HCT116 (cell line): ENCODE results near the gene RASAL2.

Experiments
- ELF1 ChIP-seq: IDR thresholded peaks from 2 replicates; pipeline ENCODE4 v1.6.1; 2012; ENCODE audit warnings: low read depth, borderline replicate concordance
- EZH2 ChIP-seq: fragments of 200-600 bp; sonication (generic); IDR thresholded peaks from 2 replicates; pipeline ENCODE4 v1.6.1; 2017; ENCODE audit warnings: antibody characterized with exemption, mixed run types
- POLR2A ChIP-seq: IDR thresholded peaks from 2 replicates; pipeline ENCODE4 v1.7.0; 2011; ENCODE audit warnings: borderline replicate concordance; ENCODE audit not compliant: insufficient read depth, insufficient read length; ENCODE audit errors: extremely low read depth
- POLR2AphosphoS5 ChIP-seq: IDR thresholded peaks from 2 replicates; pipeline ENCODE4 v1.6.1; 2011; ENCODE audit warnings: mild to moderate bottlenecking, low read depth, low read length, moderate library complexity
- RAD21 ChIP-seq: IDR thresholded peaks from 2 replicates; pipeline ENCODE4 v1.6.1; 2012; ENCODE audit warnings: low read depth, mild to moderate bottlenecking
- REST ChIP-seq: IDR thresholded peaks from 2 replicates; pipeline ENCODE4 v1.6.1; 2012; ENCODE audit warnings: low read depth
- SIN3A ChIP-seq: IDR thresholded peaks from 2 replicates; pipeline ENCODE4 v1.6.1; 2012; ENCODE audit warnings: low read depth
- SP1 ChIP-seq: IDR thresholded peaks from 2 replicates; pipeline ENCODE4 v1.6.1; 2012; ENCODE audit warnings: low read depth
- SRF ChIP-seq: IDR thresholded peaks from 2 replicates; pipeline ENCODE4 v1.6.1; 2012; ENCODE audit warnings: low read depth
- TCF7L2 ChIP-seq: IDR thresholded peaks from 2 replicates; pipeline ENCODE4 v1.7.0; 2011; ENCODE audit warnings: borderline replicate concordance, inconsistent platforms; ENCODE audit not compliant: insufficient read depth, insufficient read length; ENCODE audit errors: extremely low read depth
- YY1 ChIP-seq: IDR thresholded peaks from 2 replicates; pipeline ENCODE4 v1.6.1; 2011; ENCODE audit warnings: low read length, low read depth, moderate library complexity, mild to moderate bottlenecking; ENCODE audit not compliant: insufficient replicate concordance; ENCODE audit errors: extremely low read depth
- ZNF274 ChIP-seq: fragments of 200-500 bp; sonication (Bioruptor generic); IDR thresholded peaks from 2 replicates; pipeline ENCODE4 v1.6.1; 2014; ENCODE audit warnings: mild to moderate bottlenecking, low read depth, low read length, inconsistent platforms
- TF ChIP-seq, protein P1 (sequence below), 3 experiments: fragments of 200-600 bp in 1 of 3; sonication (generic) in 1 of 3; IDR thresholded peaks in 2 of 3; conservative IDR thresholded peaks in 1 of 3; 2 replicates each; pipeline ENCODE4 v1.5.1; 2012 to 2017; ENCODE audit warnings: low read depth in 2 of 3, low read length in 2 of 3, antibody characterized with exemption in 1 of 3, borderline replicate concordance in 1 of 3, control low read depth in 1 of 3, mild to moderate bottlenecking in 1 of 3, mixed read lengths in 1 of 3, mixed run types in 1 of 3, moderate library complexity in 1 of 3; ENCODE audit not compliant: insufficient read depth in 1 of 3

DNA sequence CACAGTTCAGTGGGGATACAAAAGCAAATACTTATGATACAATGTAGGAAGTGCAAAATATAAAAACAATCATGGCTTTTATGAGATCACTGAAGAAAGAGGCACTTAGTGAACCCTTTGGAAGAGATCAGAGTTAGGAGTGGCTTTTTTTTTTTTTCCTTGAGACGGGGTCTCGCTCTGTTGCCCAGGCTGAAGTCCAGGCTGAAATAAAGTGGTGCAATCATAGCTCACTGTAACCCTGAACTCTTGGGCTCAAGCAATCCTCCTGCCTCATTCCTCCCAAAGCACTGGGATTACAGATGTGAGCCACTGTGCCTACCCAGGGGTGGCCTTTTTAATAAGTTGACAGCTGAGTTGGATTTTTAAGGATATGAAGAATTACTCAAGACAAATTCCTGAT, 17.3 kb upstream of the RASAL2 start:
- no peak for TF ChIP-seq YY1
- TF ChIP-seq POLR2A = no peak
- TF ChIP-seq, protein P1, sequence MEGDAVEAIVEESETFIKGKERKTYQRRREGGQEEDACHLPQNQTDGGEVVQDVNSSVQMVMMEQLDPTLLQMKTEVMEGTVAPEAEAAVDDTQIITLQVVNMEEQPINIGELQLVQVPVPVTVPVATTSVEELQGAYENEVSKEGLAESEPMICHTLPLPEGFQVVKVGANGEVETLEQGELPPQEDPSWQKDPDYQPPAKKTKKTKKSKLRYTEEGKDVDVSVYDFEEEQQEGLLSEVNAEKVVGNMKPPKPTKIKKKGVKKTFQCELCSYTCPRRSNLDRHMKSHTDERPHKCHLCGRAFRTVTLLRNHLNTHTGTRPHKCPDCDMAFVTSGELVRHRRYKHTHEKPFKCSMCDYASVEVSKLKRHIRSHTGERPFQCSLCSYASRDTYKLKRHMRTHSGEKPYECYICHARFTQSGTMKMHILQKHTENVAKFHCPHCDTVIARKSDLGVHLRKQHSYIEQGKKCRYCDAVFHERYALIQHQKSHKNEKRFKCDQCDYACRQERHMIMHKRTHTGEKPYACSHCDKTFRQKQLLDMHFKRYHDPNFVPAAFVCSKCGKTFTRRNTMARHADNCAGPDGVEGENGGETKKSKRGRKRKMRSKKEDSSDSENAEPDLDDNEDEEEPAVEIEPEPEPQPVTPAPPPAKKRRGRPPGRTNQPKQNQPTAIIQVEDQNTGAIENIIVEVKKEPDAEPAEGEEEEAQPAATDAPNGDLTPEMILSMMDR (IDR thresholded peaks at IDR 0.05 in 2 of 3, conservative IDR thresholded peaks at IDR 0.05 in 1 of 3; ENCODE audit: borderline replicate concordance in 1 of 3, insufficient read depth in 1 of 3, low read depth in 2 of 3, low read length in 2 of 3) = no peak
- no peak for TF ChIP-seq REST
- TF ChIP-seq TCF7L2 = no peak
- TF ChIP-seq SP1 = no peak
- TF ChIP-seq SIN3A = no peak
- no peak for TF ChIP-seq RAD21
- no peak for TF ChIP-seq ZNF274
- TF ChIP-seq SRF = no peak
- no peak for TF ChIP-seq POLR2AphosphoS5
- no peak for TF ChIP-seq EZH2
- no peak for TF ChIP-seq ELF1
